ENCODE data around the gene PLA2G4E. TPM values are rescaled to one million over a fixed set of nuclear protein-coding genes. Genes with fewer than 3 reads are reported as not detected.
A peak's percentile ranks its signal among the peaks of the same experiment; 100 is the strongest.

PLA2G4E gene
- total and polyA plus RNA-seq, 2 of the 13 experiments (the other 11 are each of a cell fraction or from before 2014, with no cell fraction given) = not detected

DNA sequence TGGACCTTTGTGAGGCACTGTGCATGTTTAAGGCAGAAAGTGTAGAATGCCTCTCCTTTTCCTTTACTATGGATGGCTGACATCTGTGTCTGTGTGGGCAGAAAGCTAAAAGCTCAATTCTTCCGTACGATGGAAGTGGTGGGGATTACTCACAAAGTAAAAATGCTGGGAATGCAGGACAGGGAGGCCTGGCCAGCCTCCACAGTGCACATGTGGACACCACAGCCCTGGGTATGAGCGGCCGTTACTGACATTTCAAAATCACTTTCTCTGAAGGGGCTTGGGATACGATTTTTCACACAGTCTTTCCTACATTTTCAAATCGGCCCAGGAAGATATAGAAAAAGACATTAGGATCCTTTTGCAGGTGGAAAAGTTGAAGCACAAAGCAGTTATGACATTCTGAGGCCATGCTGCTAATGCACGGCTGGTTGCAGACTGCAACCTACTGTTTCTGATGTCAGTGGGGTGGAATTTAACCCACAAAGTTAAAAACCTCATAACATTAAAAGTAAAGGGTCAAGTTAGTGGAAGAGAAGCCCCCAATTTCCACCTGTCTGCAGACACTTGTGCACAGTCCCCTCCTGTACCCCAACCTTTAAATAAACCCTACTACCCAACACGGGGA is 76.4 kb downstream of the PLA2G4E start (continued):
- TF ChIP-seq SNAI1 (CRISPR knock-in tag; IDR thresholded peaks at IDR 0.05; ENCODE audit: borderline replicate concordance) (no peak), TOE1 (CRISPR knock-in tag; IDR thresholded peaks at IDR 0.05) (no peak), EEA1 (CRISPR knock-in tag; IDR thresholded peaks at IDR 0.05; ENCODE audit: borderline replicate concordance) (no peak), CBX5 (CRISPR knock-in tag; IDR thresholded peaks at IDR 0.05; ENCODE audit: borderline replicate concordance) (no peak), ZNF546 (CRISPR knock-in tag; conservative IDR thresholded peaks at IDR 0.05) (no peak), MEIS1 (CRISPR knock-in tag; IDR thresholded peaks at IDR 0.05; ENCODE audit: borderline replicate concordance) (no peak), FOSL2 (CRISPR knock-in tag; IDR thresholded peaks at IDR 0.05) (peak; percentile 94), PAF1 (CRISPR knock-in tag; IDR thresholded peaks at IDR 0.05) (no peak), ZFX (CRISPR knock-in tag; IDR thresholded peaks at IDR 0.05; ENCODE audit: low read depth) (no peak), ZNF788 (CRISPR knock-in tag; IDR thresholded peaks at IDR 0.05; ENCODE audit: borderline replicate concordance) (no peak), ZNF670 (CRISPR knock-in tag; IDR thresholded peaks at IDR 0.05; ENCODE audit: borderline replicate concordance) (no peak), RORA (CRISPR knock-in tag; IDR thresholded peaks at IDR 0.05) (no peak), IRF2 (CRISPR knock-in tag; IDR thresholded peaks at IDR 0.05) (peak; percentile 28; the same call in 1 of the 2 replicates), JUND (CRISPR knock-in tag; IDR thresholded peaks at IDR 0.05) (peak; percentile 80), TSC22D2 (CRISPR knock-in tag; IDR thresholded peaks at IDR 0.05; ENCODE audit: borderline replicate concordance) (no peak), HNF4G (IDR thresholded peaks at IDR 0.05; ENCODE audit: borderline replicate concordance, low read depth, low read length) (no peak), HNF4G (CRISPR knock-in tag; IDR thresholded peaks at IDR 0.05; ENCODE audit: borderline replicate concordance, low read depth) (no peak), ZFP62 (CRISPR knock-in tag; IDR thresholded peaks at IDR 0.05) (no peak)
- TF ChIP-seq, protein P1, sequence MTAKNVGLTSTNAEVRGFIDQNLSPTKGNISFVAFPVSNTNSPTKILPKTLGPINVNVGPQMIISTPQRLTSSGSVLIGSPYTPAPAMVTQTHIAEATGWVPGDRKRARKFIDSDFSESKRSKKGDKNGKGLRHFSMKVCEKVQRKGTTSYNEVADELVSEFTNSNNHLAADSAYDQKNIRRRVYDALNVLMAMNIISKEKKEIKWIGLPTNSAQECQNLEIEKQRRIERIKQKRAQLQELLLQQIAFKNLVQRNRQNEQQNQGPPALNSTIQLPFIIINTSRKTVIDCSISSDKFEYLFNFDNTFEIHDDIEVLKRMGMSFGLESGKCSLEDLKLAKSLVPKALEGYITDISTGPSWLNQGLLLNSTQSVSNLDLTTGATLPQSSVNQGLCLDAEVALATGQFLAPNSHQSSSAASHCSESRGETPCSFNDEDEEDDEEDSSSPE (CRISPR knock-in tag; IDR thresholded peaks at IDR 0.05) = no peak
- TF ChIP-seq, protein P2, sequence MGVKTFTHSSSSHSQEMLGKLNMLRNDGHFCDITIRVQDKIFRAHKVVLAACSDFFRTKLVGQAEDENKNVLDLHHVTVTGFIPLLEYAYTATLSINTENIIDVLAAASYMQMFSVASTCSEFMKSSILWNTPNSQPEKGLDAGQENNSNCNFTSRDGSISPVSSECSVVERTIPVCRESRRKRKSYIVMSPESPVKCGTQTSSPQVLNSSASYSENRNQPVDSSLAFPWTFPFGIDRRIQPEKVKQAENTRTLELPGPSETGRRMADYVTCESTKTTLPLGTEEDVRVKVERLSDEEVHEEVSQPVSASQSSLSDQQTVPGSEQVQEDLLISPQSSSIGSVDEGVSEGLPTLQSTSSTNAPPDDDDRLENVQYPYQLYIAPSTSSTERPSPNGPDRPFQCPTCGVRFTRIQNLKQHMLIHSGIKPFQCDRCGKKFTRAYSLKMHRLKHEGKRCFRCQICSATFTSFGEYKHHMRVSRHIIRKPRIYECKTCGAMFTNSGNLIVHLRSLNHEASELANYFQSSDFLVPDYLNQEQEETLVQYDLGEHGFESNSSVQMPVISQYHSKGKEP (CRISPR knock-in tag; IDR thresholded peaks at IDR 0.05) = no peak
- TF ChIP-seq, protein P3, sequence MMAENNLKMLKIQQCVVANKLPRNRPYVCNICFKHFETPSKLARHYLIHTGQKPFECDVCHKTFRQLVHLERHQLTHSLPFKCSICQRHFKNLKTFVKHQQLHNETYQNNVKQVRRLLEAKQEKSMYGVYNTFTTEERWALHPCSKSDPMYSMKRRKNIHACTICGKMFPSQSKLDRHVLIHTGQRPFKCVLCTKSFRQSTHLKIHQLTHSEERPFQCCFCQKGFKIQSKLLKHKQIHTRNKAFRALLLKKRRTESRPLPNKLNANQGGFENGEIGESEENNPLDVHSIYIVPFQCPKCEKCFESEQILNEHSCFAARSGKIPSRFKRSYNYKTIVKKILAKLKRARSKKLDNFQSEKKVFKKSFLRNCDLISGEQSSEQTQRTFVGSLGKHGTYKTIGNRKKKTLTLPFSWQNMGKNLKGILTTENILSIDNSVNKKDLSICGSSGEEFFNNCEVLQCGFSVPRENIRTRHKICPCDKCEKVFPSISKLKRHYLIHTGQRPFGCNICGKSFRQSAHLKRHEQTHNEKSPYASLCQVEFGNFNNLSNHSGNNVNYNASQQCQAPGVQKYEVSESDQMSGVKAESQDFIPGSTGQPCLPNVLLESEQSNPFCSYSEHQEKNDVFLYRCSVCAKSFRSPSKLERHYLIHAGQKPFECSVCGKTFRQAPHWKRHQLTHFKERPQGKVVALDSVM (CRISPR knock-in tag; IDR thresholded peaks at IDR 0.05) = peak; percentile 95
- TF ChIP-seq, protein P4, sequence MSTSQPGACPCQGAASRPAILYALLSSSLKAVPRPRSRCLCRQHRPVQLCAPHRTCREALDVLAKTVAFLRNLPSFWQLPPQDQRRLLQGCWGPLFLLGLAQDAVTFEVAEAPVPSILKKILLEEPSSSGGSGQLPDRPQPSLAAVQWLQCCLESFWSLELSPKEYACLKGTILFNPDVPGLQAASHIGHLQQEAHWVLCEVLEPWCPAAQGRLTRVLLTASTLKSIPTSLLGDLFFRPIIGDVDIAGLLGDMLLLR (CRISPR knock-in tag; IDR thresholded peaks at IDR 0.05) = no peak
- TF ChIP-seq, protein P5, sequence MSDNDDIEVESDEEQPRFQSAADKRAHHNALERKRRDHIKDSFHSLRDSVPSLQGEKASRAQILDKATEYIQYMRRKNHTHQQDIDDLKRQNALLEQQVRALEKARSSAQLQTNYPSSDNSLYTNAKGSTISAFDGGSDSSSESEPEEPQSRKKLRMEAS (IDR thresholded peaks at IDR 0.05) = peak; percentile 31; the same call in 1 of the 2 replicates
- TF ChIP-seq, protein P6, sequence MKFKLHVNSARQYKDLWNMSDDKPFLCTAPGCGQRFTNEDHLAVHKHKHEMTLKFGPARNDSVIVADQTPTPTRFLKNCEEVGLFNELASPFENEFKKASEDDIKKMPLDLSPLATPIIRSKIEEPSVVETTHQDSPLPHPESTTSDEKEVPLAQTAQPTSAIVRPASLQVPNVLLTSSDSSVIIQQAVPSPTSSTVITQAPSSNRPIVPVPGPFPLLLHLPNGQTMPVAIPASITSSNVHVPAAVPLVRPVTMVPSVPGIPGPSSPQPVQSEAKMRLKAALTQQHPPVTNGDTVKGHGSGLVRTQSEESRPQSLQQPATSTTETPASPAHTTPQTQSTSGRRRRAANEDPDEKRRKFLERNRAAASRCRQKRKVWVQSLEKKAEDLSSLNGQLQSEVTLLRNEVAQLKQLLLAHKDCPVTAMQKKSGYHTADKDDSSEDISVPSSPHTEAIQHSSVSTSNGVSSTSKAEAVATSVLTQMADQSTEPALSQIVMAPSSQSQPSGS (CRISPR knock-in tag; IDR thresholded peaks at IDR 0.05) = peak; percentile 49; the same call in 1 of the 2 replicates

All from HepG2 (cell line).